ENCODE data around the gene TIPRL. TPM values are rescaled to one million over a fixed set of nuclear protein-coding genes. Genes with fewer than 3 reads are reported as not detected.
A peak's percentile ranks its signal among the peaks of the same experiment; 100 is the strongest.
"Not testable (repeated sequence)": the region's sequence is repeated elsewhere in the genome, so short reads cannot be mapped to it uniquely, and the experiment has no call there.

Gene TIPRL
- total RNA-seq, 3 donors from 2014 or later, result 46.3 to 47.9 (median 46.7) TPM

GRCh38 chr1:168172250-168172915 lies 6.4 kb upstream of the TIPRL start:
- Mint-ChIP-seq H3K27me3 (ENCODE audit: low read depth) (peaks cover 21% of the 10 kb centered on the region), H3K4me3 (no peak overlapping the region), H3K9me3 (no peaks in the 10 kb centered on the region), H3K36me3 (ENCODE audit: insufficient read depth) (peaks cover 2% of the 10 kb centered on the region), H3K4me1 (ENCODE audit: low read depth) (no peaks in the 10 kb centered on the region)
- no peak for ATAC-seq
- no peak for DNase-seq

- Mint-ChIP-seq H3K4me1 (ENCODE audit: low read depth) (peaks cover 6% of the 10 kb centered on the region), H3K9me3 (no peaks in the 10 kb centered on the region), H3K36me3 (ENCODE audit: insufficient read depth) (no peaks in the 10 kb centered on the region), H3K4me3 (no peak overlapping the region), H3K27me3 (ENCODE audit: low read depth) (peaks cover 11% of the 10 kb centered on the region)
- ATAC-seq, result no peak
- no peak for DNase-seq
These were observed 530 bp upstream of the TIPRL start for GRCh38 chr1:168178227-168178637.

GRCh38 chr1:168179438-168180147 lies 831 bp downstream of the TIPRL start:
- no peak for DNase-seq

GRCh38 chr1:168180148-168180524 lies 1.4 kb downstream of the TIPRL start:
- H3K4me1 Mint-ChIP-seq (ENCODE audit: low read depth), result peaks cover 12% of the 10 kb centered on the region
- H3K9me3 Mint-ChIP-seq, result no peaks in the 10 kb centered on the region
- no peak for ATAC-seq
- H3K36me3 Mint-ChIP-seq (ENCODE audit: insufficient read depth), result peaks cover 9% of the 10 kb centered on the region
- no peak overlapping the region for H3K4me3 Mint-ChIP-seq
- peaks cover 3% of the 10 kb centered on the region for H3K27me3 Mint-ChIP-seq (ENCODE audit: low read depth)
- DNase-seq, result no peak

More at GRCh38 chr1:168179438-168180147, 831 bp downstream of the TIPRL start:
- Mint-ChIP-seq H3K9me3 (no peaks in the 10 kb centered on the region), H3K4me1 (ENCODE audit: low read depth) (peaks cover 12% of the 10 kb centered on the region), H3K4me3 (no peak overlapping the region), H3K27me3 (ENCODE audit: low read depth) (peaks cover 3% of the 10 kb centered on the region), H3K36me3 (ENCODE audit: insufficient read depth) (peaks cover 5% of the 10 kb centered on the region)
- peak in 1 of 2 donors; percentile 0 for ATAC-seq

- H3K36me3 Mint-ChIP-seq (ENCODE audit: insufficient read depth), result peaks cover 11% of the 10 kb centered on the region
- ATAC-seq; H3K27me3 Mint-ChIP-seq (ENCODE audit: low read depth); DNase-seq; H3K9me3 Mint-ChIP-seq: not testable (repeated sequence)
- peaks cover 12% of the 10 kb centered on the region for H3K4me1 Mint-ChIP-seq (ENCODE audit: low read depth)
- peak overlapping the region; percentile 24 for H3K4me3 Mint-ChIP-seq
These were observed 2.4 kb downstream of the TIPRL start for GRCh38 chr1:168181063-168181720.

- Mint-ChIP-seq H3K36me3 (ENCODE audit: insufficient read depth) (peaks cover 33% of the 10 kb centered on the region), H3K27me3 (ENCODE audit: low read depth) (no peaks in the 10 kb centered on the region), H3K4me3 (no peak overlapping the region), H3K4me1 (ENCODE audit: low read depth) (peaks cover 8% of the 10 kb centered on the region), H3K9me3 (no peaks in the 10 kb centered on the region)
- DNase-seq (no peak), ATAC-seq (no peak)
These were observed 8.4 kb downstream of the TIPRL start for GRCh38 chr1:168187177-168187576.

GRCh38 chr1:168190403-168190802 lies 11.6 kb downstream of the TIPRL start:
- H3K4me3 Mint-ChIP-seq, result no peak overlapping the region
- H3K9me3 Mint-ChIP-seq, result no peaks in the 10 kb centered on the region
- peaks cover 40% of the 10 kb centered on the region for H3K36me3 Mint-ChIP-seq (ENCODE audit: insufficient read depth)
- H3K27me3 Mint-ChIP-seq (ENCODE audit: low read depth), result no peaks in the 10 kb centered on the region
- no peaks in the 10 kb centered on the region for H3K4me1 Mint-ChIP-seq (ENCODE audit: low read depth)
- DNase-seq, result no peak
- no peak for ATAC-seq

- Mint-ChIP-seq H3K4me3 (no peak overlapping the region), H3K36me3 (ENCODE audit: insufficient read depth) (peaks cover 54% of the 10 kb centered on the region), H3K27me3 (ENCODE audit: low read depth) (no peaks in the 10 kb centered on the region), H3K9me3 (no peaks in the 10 kb centered on the region), H3K4me1 (ENCODE audit: low read depth) (peaks cover 5% of the 10 kb centered on the region)
- no peak for DNase-seq
- ATAC-seq, result no peak
These were observed 16.7 kb downstream of the TIPRL start for GRCh38 chr1:168195199-168196135.

GRCh38 chr1:168199056-168199455 lies 20.3 kb downstream of the TIPRL start:
- H3K36me3 Mint-ChIP-seq (ENCODE audit: insufficient read depth), result peaks cover 63% of the 10 kb centered on the region
- no peaks in the 10 kb centered on the region for H3K9me3 Mint-ChIP-seq

GRCh38 chr1:168202941-168203654 lies 24.3 kb downstream of the TIPRL start:
- Mint-ChIP-seq H3K36me3 (ENCODE audit: insufficient read depth) (peaks cover 52% of the 10 kb centered on the region), H3K4me1 (ENCODE audit: low read depth) (peaks cover 3% of the 10 kb centered on the region), H3K9me3 (peaks cover 6% of the 10 kb centered on the region), H3K4me3 (no peak overlapping the region), H3K27me3 (ENCODE audit: low read depth) (no peaks in the 10 kb centered on the region)
- ATAC-seq, result no peak
- DNase-seq, result no peak

More at GRCh38 chr1:168199056-168199455, 20.3 kb downstream of the TIPRL start:
- peaks cover 5% of the 10 kb centered on the region for H3K4me1 Mint-ChIP-seq (ENCODE audit: low read depth)
- no peak for DNase-seq
- ATAC-seq, result peak in 1 of 2 donors; percentile 55
- H3K4me3 Mint-ChIP-seq, result no peak overlapping the region
- H3K27me3 Mint-ChIP-seq (ENCODE audit: low read depth), result no peaks in the 10 kb centered on the region

- no peak overlapping the region for H3K4me3 Mint-ChIP-seq
- H3K27me3 Mint-ChIP-seq (ENCODE audit: low read depth), result no peaks in the 10 kb centered on the region
- H3K36me3 Mint-ChIP-seq (ENCODE audit: insufficient read depth), result peaks cover 34% of the 10 kb centered on the region
- ATAC-seq (no peak), DNase-seq (no peak)
- no peaks in the 10 kb centered on the region for H3K4me1 Mint-ChIP-seq (ENCODE audit: low read depth)
- H3K9me3 Mint-ChIP-seq, result peaks cover 6% of the 10 kb centered on the region
These were observed 27.3 kb downstream of the TIPRL start for GRCh38 chr1:168206111-168206510.

- Mint-ChIP-seq H3K9me3 (peaks cover 12% of the 10 kb centered on the region), H3K36me3 (ENCODE audit: insufficient read depth) (peaks cover 24% of the 10 kb centered on the region)
- not testable (repeated sequence) for H3K27me3 Mint-ChIP-seq (ENCODE audit: low read depth); DNase-seq; H3K4me3 Mint-ChIP-seq; H3K4me1 Mint-ChIP-seq (ENCODE audit: low read depth); ATAC-seq
These were observed 28.9 kb downstream of the TIPRL start for GRCh38 chr1:168207673-168208072.

- Mint-ChIP-seq H3K4me1 (ENCODE audit: low read depth) (peaks cover 8% of the 10 kb centered on the region), H3K9me3 (peaks cover 19% of the 10 kb centered on the region), H3K36me3 (ENCODE audit: insufficient read depth) (peaks cover 6% of the 10 kb centered on the region), H3K27me3 (ENCODE audit: low read depth) (no peaks in the 10 kb centered on the region), H3K4me3 (no peak overlapping the region)
- no peak for ATAC-seq
- no peak for DNase-seq
These were observed 31.6 kb downstream of the TIPRL start for GRCh38 chr1:168210312-168210711.
